Activated T-helper 1 cell treated with Interleukin-2 at 50 U/mL for 16 hours (primary cell): Measurements from ENCODE around the gene ACTC1.
"Not testable (repeated sequence)": the region's sequence is repeated elsewhere in the genome, so short reads cannot be mapped to it uniquely, and the experiment has no call there.

Source experiments
- DNase-seq: peaks from one replicate; pipeline ENCODE4 v3.0.0-alpha.2; 2020; ENCODE audit warnings: low read depth

Gene ACTC1

GRCh38 chr15:34795267-34796081 is at the start of gene ACTC1:
TSS of gene ACTC1 (minus strand) at chr15:34795549. CDS start at chr15:34794808, 741 bp downstream.
- DNase-seq = no peak

- DNase-seq = no peak
Observed at GRCh38 chr15:34841262-34841725, 45.9 kb upstream of the ACTC1 start.

DNA sequence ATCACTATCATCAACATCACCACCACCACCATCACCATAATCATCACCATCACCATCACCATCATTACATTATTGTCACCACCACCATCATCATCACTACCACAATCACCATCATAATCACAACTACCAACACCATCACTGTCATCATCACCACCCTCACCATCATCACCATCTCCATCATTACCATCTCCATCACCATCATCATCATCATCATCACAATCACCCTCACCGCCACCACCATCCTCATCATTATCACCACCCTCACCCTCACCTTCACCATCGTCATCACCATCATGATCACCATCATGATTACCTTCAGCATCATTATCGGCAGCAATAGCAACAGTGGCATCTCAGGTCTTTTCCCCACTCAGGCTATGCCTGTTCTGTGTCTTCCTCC is 42.9 kb upstream of the ACTC1 start:
- DNase-seq = no peak

DNA sequence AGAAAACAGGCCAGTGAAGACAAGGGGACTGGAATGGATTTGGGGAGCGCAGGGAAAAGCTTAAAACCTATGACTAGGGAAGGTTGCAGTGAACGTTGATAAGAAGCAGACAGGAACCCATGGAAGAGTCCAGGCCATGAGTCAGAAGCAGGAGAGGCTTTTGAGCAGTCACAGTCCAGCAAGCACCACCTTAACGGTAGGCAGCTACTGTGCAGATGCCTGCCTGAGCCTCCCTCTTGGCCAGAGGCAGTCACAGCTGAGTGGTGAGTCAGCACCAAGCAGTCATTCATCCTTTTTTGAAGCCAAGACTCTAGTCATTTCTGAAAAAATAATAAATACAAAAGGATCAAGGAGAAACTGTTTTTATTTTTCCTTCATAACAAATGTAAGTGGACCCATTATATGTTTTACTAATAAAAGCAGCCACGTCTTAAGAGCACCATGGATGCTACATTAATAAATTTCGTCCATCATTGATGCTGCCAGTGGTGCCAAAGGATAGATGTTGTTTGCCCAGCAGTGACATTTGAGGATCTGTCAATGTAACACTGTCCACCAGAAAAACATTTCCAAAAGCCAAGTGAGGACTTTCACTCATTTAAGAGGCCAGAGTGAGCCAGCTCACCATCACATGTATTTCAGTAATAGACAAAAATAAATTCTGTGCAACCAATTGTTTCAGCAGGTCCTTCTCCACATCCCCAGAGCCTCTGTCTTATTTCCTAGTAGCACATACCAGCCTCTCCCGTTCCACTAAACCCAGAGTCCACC is 42.1 kb upstream of the ACTC1 start:
- no peak for DNase-seq

DNA sequence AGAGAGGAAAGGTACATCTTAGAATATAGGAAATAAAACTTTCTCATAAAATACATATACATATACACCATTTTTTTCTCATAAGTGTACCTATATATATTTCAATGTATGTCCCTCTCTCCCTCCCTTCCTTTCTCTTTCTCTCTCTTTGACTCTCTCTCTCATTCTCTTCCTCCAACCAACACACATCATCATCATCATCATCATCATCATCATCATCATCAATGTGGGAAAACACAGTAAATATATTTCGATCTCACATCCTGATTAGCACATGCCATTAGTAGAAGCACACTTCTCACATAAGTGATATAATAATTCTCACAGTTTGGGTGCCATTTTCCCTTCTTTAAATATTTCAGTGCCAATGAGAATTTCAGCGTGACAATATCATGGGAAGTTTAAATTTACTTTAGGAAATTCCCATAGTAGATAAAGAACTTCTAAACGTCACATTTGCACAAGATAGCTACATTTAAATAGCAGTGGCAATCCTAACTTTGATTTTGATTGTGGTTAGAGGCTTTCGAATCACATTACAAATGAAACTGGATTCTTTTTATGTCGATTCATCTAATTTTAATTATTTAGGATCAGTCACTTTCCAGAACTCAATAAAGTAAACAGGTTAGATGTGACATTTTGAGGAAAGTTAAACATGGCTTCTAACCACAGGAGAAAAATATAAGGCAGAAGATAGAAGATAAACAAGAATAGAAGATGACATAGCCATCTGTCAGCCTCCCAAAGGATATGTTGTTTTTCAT is 33.0 kb upstream of the ACTC1 start:
- no peak for DNase-seq

DNA sequence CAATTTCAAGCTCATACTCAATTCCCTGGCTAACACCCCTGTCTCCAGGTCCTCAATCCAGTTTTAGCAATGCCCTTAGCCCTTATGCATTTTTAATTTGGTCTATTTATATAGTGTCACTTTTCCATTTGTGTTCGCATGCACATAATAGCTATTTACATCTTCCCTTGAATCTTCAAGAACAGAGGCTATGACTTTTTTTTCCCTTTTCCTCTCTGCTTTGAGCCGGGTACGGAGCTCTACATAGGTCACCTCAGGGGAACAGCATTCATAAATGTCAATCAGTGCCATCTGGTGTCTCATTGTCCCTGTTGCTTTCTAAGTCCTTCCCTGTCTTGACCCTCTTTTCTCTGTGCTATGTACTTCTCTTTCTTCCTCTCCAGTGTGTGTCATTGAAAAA is 26.5 kb upstream of the ACTC1 start:
- no peak for DNase-seq

DNA sequence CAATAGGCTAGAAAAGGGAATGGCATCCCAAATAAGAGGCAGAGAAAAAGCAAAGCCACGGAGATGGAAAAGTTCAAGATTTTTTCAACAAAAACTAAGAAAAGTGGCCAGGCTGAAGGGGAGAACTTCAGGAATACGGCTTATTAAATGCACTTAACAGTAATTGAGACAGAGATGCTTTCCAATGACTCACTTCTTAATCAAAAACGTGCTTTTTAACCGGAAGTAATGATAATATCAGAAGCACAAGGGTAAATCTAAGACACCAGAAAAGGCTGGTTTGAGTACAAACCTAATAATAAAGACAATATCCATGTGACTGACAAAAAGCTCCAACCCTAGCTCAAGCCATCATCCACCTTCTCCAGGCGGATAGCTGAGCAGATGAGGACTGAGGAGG is 24.8 kb upstream of the ACTC1 start:
- DNase-seq = no peak

GRCh38 chr15:34818526-34818925 is 23.2 kb upstream of the ACTC1 start:
- DNase-seq = no peak

DNA sequence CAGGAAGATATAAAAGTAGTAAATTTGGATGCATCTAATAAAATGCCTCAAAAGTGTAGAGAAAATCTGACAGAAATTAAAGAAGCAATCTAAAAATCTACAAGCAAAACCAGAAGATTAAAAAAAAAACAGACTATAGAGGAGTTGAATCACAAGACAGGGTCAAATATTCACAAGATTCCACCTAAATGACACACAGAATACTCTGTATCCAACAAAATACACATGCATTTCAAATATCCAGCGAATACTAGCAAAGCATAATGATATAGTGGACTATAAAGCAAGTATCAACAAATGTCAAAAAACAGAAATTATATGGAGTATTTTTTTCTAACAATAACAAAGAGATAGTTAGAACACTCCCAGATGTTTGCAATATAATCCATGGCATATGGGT is 20.5 kb upstream of the ACTC1 start:
- no peak for DNase-seq

- no peak for DNase-seq
Observed at GRCh38 chr15:34813446-34814190, 18.3 kb upstream of the ACTC1 start.

- DNase-seq = not testable (repeated sequence)
Observed at GRCh38 chr15:34812868-34813365, 17.6 kb upstream of the ACTC1 start.

DNA sequence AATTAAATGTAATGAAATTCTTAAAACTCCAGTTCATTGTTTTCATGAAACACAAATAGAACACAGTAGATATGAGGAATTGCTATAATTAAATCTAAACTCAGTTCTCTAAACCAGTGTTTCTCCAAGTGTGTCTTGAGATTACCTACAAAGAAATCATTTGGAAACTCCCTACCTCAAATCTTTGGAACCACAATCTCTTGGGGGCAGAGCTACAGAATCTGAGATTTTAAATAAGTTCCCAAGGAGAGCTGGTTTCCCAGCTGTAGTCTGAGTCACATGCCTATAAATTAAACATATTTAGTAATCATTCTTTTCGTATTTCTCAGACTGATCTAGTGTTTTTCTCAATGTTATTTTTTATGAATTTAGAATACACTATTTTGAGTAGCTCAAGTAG is 17.0 kb upstream of the ACTC1 start:
- no peak for DNase-seq

DNA sequence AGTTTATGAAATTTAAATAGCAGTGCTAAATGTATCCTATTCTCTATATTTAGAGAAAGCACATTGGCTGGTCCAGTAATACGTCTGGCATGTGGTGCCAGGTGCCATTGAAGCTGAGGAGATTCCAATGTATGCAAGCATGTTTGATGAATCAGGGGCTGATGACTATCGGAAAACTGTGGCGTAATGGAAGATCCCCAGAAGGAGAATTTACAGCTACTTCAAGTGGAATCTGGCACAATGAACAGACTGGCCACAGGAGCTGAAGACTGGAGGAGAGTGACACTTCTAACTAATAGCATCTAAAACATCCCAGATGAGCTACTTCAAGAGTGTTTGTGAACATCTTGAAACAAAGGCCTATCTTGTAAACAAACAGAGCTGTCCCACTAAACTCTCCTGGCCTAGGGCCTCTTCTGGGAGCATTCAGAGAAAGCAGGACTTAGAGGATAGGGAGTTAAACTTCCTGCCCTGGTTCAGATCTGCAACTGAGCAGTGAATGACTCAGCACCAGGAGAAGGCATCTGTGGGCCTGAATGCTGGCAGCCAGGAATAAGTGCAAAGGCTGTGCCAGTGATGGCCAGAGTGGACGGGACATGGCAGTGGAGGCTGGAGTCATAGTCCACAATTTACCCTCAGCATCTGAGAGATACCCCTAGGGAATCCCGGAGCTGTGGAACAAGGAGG is 15.2 kb upstream of the ACTC1 start:
- no peak for DNase-seq

- no peak for DNase-seq
Observed at GRCh38 chr15:34809186-34809585, 13.8 kb upstream of the ACTC1 start.

- no peak for DNase-seq
Observed at GRCh38 chr15:34808016-34808415, 12.7 kb upstream of the ACTC1 start.

DNA sequence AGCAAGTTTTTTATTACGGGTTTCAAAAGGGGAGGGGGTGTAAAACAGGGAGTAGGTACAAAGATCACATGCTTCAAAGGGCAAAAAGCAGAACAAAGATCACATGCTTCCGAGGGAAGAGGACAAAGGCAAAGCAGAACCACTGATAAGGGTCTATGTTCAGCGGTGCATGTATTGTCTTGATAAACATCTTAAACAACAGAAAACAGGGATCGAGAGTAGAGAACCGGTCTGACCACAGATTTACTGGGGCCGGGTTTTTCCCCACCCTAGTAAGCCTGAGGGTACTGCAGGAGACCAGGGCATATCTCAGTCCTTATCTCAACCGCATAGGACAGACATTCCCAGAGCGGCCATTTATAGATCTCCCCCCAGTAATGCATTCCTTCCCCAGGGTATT is 11.9 kb upstream of the ACTC1 start:
- DNase-seq = not testable (repeated sequence)

DNA sequence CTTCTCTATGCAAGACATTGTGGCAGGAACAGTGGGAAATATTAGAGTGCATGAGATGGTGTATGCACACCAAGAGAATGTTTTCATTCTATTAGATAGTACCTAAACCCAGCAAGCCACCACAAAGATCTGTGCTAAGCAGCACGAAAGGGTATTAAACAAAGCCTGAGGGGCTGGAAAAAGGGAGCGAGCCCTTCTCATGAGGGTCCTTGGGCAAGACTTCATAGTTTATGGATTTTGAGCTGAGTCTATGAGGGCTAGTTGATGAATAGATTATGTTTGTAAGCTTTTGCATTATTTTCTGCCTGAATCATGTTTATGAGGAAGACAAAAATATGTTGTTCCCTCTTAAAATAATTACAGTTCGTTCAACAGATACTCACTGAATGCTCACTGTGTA is 9.4 kb upstream of the ACTC1 start:
- DNase-seq = no peak

GRCh38 chr15:34804113-34804512 is 8.8 kb upstream of the ACTC1 start:
- no peak for DNase-seq

GRCh38 chr15:34802803-34803750 is 7.7 kb upstream of the ACTC1 start:
- DNase-seq = no peak

GRCh38 chr15:34802371-34802770 is 7.0 kb upstream of the ACTC1 start:
- DNase-seq = no peak
